ENCODE measurements around the gene TLL2. TPM values are rescaled to one million over a fixed set of nuclear protein-coding genes. Genes with fewer than 3 reads are reported as not detected.

Gene TLL2
- total RNA-seq, 4 donors from 2014 or later, result 0.40 to 0.62 TPM; not detected in 2

- intact Hi-C loops (cut with DNase I), result no loop called here
- TF ChIP-seq CTCF (IDR thresholded peaks at IDR 0.05) (no peak), POLR2A (IDR thresholded peaks at IDR 0.05) (no peak)
- DNase-seq, result no peak
- 83 to 85% methylated on average over 12 of the region's 12 CpGs for WGBS, 2 donors
- Histone ChIP-seq H3K27ac (no peak overlapping the region), H3K4me3 (no peak overlapping the region), H3K9me3 (no peaks in the 10 kb centered on the region), H3K36me3 (no peaks in the 10 kb centered on the region), H3K4me1 (no peaks in the 10 kb centered on the region), H3K27me3 (peaks cover 0 to 31% (median 0%) of the 10 kb centered on the region in 4 donors)
These were observed 63.1 kb downstream of the TLL2 start for GRCh38 chr10:96450529-96451207.

- Histone ChIP-seq H3K4me1 (no peaks in the 10 kb centered on the region), H3K27me3 (peaks cover 0 to 41% (median 0%) of the 10 kb centered on the region in 4 donors), H3K4me3 (no peak overlapping the region), H3K27ac (no peak overlapping the region), H3K36me3 (no peaks in the 10 kb centered on the region), H3K9me3 (no peaks in the 10 kb centered on the region)
- WGBS, 2 donors, result 65 to 66% methylated on average over 4 of the region's 4 CpGs
- TF ChIP-seq CTCF (IDR thresholded peaks at IDR 0.05), result no peak
- TF ChIP-seq POLR2A (IDR thresholded peaks at IDR 0.05), result no peak
- intact Hi-C loops (cut with DNase I), result no loop called here
- DNase-seq, result no peak
These were observed 65.2 kb downstream of the TLL2 start for GRCh38 chr10:96448558-96448957.

GRCh38 chr10:96448021-96448457, 65.7 kb downstream of the TLL2 start:
- H3K27me3 ChIP-seq, result peaks cover 0 to 45% (median 0%) of the 10 kb centered on the region in 4 donors
- H3K4me1 ChIP-seq, result no peaks in the 10 kb centered on the region
- 80% methylated on average over 12 of the region's 15 CpGs; no CpG with 5 or more reads in 1 of the 2 donors for WGBS, 2 donors
- no peak for DNase-seq
- no peak overlapping the region for H3K4me3 ChIP-seq
- no peaks in the 10 kb centered on the region for H3K36me3 ChIP-seq
- H3K9me3 ChIP-seq, result no peaks in the 10 kb centered on the region
- intact Hi-C loops (cut with DNase I), result no loop called here
- TF ChIP-seq CTCF (IDR thresholded peaks at IDR 0.05) (no peak), POLR2A (IDR thresholded peaks at IDR 0.05) (no peak)
- H3K27ac ChIP-seq, result no peak overlapping the region

- Histone ChIP-seq H3K9me3 (no peaks in the 10 kb centered on the region), H3K36me3 (no peaks in the 10 kb centered on the region), H3K27me3 (peaks cover 0 to 49% (median 0%) of the 10 kb centered on the region in 4 donors), H3K4me3 (no peak overlapping the region), H3K27ac (no peak overlapping the region), H3K4me1 (no peaks in the 10 kb centered on the region)
- intact Hi-C loops (cut with DNase I), result no loop called here
- WGBS, 2 donors, result 67 to 72% methylated on average over 10 of the region's 10 CpGs
- TF ChIP-seq POLR2A (IDR thresholded peaks at IDR 0.05), result no peak
- TF ChIP-seq CTCF (IDR thresholded peaks at IDR 0.05), result no peak
- no peak for DNase-seq
These were observed 66.6 kb downstream of the TLL2 start for GRCh38 chr10:96446966-96447596.

GRCh38 chr10:96441987-96442643, 71.6 kb downstream of the TLL2 start:
- intact Hi-C loops (cut with DNase I), result no loop called here
- 50 to 74% methylated on average over 4 to 12 of the region's 13 CpGs for WGBS, 2 donors
- no peak for TF ChIP-seq POLR2A (IDR thresholded peaks at IDR 0.05)
- no peak for TF ChIP-seq CTCF (IDR thresholded peaks at IDR 0.05)
- Histone ChIP-seq H3K9me3 (no peaks in the 10 kb centered on the region), H3K36me3 (no peaks in the 10 kb centered on the region), H3K27me3 (peaks cover 0 to 27% (median 0%) of the 10 kb centered on the region in 4 donors), H3K4me1 (peaks cover 0 to 15% (median 9%) of the 10 kb centered on the region in 3 donors), H3K27ac (no peak overlapping the region), H3K4me3 (no peak overlapping the region)
- DNase-seq, result no peak

All from esophagus squamous epithelium (tissue), 5 donors.